ENCODE results near the gene COX7B2.

DNA sequence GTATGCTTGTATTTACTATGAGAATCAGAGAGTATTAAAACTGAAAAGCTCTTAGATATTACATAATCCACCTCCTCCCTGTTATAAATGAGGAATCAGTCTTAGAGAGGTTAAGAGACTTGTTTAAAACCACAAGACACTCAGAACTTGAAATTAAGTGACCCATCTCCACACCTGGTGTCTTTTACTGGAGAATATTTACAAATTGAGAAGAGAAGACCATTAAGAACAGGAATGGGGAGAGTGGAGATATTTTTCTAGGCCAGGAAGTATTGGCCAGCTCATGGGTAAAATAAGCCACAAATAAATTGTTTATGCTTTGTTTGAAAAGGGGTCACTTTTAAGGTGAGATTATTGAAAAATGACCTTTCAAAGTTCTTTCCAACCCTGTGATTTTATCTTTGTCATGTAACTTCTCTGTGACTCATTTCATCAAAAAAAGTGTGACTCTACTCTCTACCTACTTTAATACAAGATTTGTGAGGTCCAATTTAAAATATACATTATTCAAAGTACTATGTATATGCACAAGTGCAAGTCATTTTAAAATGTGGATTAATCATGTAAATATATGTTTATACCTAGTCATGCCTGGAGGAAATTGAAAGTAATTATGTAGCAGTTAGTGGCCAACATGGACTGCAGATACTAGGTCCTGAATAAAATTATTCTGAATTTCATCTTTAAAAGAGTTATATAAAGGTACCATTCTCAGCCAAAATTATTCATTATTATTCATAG is 15.9 kb upstream of the COX7B2 start:
- TF ChIP-seq, protein P1, sequence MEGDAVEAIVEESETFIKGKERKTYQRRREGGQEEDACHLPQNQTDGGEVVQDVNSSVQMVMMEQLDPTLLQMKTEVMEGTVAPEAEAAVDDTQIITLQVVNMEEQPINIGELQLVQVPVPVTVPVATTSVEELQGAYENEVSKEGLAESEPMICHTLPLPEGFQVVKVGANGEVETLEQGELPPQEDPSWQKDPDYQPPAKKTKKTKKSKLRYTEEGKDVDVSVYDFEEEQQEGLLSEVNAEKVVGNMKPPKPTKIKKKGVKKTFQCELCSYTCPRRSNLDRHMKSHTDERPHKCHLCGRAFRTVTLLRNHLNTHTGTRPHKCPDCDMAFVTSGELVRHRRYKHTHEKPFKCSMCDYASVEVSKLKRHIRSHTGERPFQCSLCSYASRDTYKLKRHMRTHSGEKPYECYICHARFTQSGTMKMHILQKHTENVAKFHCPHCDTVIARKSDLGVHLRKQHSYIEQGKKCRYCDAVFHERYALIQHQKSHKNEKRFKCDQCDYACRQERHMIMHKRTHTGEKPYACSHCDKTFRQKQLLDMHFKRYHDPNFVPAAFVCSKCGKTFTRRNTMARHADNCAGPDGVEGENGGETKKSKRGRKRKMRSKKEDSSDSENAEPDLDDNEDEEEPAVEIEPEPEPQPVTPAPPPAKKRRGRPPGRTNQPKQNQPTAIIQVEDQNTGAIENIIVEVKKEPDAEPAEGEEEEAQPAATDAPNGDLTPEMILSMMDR (conservative IDR thresholded peaks at IDR 0.05; ENCODE audit: low read depth, low read length), result no peak
- TF ChIP-seq EZH2 (IDR thresholded peaks at IDR 0.05; ENCODE audit: borderline replicate concordance, low read depth, low read length, poor library complexity, severe bottlenecking), result no peak

Measured in A673 (cell line).